Memory B cell (primary cell): ENCODE results near the gene KRTAP4-8.
A peak's percentile ranks its signal among the peaks of the same experiment; 100 is the strongest.
"Not testable (repeated sequence)": the region's sequence is repeated elsewhere in the genome, so short reads cannot be mapped to it uniquely, and the experiment has no call there.

ENCODE experiments used
- ATAC-seq: fragments of 150-1000 bp; cut with Tn5 transposase; 2 replicates; pipeline ENCODE4 v1.10.0; 2021; ENCODE audit warnings: low read depth, mild to moderate bottlenecking, moderate library complexity
- DNase-seq, 2 donors: peaks; one replicate each; pipeline ENCODE4 v3.0.0; 2022; ENCODE audit warnings: low spot score in 2 of 2
- H3K27ac Mint-ChIP-seq: one replicate; pipeline ENCODE4 v1.8.0; 2022; ENCODE audit warnings: mild to moderate bottlenecking, moderate library complexity, mixed read lengths
- H3K27me3 Mint-ChIP-seq: one replicate; pipeline ENCODE4 v1.8.0; 2022; ENCODE audit warnings: mixed read lengths
- H3K36me3 Mint-ChIP-seq: one replicate; pipeline ENCODE4 v1.8.0; 2022; ENCODE audit warnings: mild to moderate bottlenecking, mixed read lengths
- H3K4me1 Mint-ChIP-seq: one replicate; pipeline ENCODE4 v1.8.0; 2022; ENCODE audit warnings: mixed read lengths
- H3K4me3 Mint-ChIP-seq: one replicate; pipeline ENCODE4 v1.8.0; 2022; ENCODE audit warnings: mild to moderate bottlenecking, moderate library complexity, mixed read lengths
- H3K9me3 Mint-ChIP-seq: one replicate; pipeline ENCODE4 v1.8.0; 2022; ENCODE audit warnings: mixed read lengths

KRTAP4-8 gene

DNA sequence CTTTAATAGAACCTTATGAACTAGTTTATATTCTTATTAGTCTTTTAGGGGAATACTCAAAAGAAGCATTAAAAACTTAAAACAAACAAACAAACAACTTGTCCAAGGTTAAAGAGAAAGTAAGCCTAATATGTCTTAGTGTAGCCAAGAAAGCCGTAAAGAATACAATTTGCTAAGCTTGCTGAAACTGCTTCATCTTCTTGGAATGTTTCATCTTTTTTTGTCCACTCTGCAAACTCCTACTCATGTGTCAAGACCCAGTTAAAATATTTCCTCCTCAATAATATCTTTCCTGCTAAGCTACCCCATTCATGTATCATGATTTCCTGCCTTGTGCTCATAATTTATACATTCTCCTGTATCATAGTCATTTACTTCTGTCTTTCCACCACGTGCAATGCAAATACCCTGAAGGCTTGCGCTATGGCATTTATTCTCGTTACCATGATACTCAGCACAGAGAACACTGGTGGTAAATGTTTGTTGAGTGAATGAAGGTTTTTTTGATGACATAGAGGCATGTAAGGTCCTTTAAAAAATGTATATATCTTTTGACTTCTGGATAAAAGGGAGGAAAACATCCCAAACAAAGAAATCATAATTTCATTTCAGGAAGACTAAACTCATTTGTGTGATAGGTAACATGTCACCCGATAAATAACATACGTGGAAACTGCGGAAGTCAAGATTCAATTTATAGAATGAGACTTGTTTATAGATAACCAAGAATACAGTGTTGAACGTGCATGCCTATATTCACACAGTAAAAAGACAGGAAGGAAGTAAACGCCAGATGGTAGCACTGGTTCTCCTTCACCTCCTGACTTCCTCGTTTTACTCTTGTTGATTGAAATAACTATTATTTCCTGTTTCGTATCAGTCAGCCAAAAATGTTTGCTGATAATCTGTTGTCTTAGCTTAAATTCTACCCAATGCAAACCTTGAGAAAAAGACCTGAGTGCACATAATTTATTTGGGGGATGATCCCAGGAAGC is 22.1 kb upstream of the KRTAP4-8 start:
- H3K27ac Mint-ChIP-seq = peak overlapping the region; percentile 87
- ATAC-seq = peak; percentile 79

GRCh38 chr17:41118721-41119120 is 20.8 kb upstream of the KRTAP4-8 start:
- H3K27ac Mint-ChIP-seq = no peak overlapping the region
- ATAC-seq = no peak

More for the DNA sequence above, 22.1 kb upstream of the KRTAP4-8 start:
- Mint-ChIP-seq H3K4me3 (peak overlapping the region; percentile 69), H3K27me3 (peaks cover 12% of the 10 kb centered on the region), H3K4me1 (peaks cover 29% of the 10 kb centered on the region)
- not testable (repeated sequence) for H3K36me3 Mint-ChIP-seq, H3K9me3 Mint-ChIP-seq
- peak in 1 of 2 donors; percentile 16 for DNase-seq

DNA sequence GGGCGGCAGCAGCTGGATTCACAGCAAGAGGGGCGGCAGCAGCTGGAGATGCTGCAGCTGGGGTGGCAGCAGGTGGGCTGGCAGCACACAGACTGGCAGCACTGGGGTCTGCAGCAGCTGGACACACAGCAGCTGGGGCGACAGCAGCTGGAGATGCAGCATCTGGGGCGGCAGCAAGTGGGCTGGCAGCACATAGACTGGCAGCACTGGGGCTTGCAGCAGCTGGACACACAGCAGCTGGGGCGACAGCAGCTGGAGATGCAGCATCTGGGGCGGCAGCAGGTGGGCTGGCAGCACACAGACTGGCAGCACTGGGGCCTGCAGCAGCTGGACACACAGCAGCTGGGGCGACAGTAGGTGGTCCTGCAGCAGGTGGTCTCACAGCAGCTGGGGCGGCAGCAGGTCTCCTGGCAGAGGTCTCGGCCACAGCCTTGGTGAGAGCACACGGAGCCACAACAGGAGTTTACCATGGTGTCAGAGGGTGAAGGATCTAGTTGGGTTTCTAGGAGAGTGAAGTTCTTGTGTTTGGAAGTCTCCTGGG is 20.0 kb upstream of the KRTAP4-8 start, which contains the start of gene KRTAP4-11:
Gene KRTAP4-11, minus strand, starts transcription at position 528 of the 541 bp plus-strand sequence. Its CDS starts 58 bp downstream, at position 470.
- H3K36me3 Mint-ChIP-seq, H3K4me3 Mint-ChIP-seq, ATAC-seq, H3K27me3 Mint-ChIP-seq, DNase-seq, H3K9me3 Mint-ChIP-seq: not testable (repeated sequence)
- Mint-ChIP-seq H3K4me1 (peaks cover 24% of the 10 kb centered on the region), H3K27ac (peak within 1 kb of the TSS; percentile 29)

More at GRCh38 chr17:41118721-41119120, 20.8 kb upstream of the KRTAP4-8 start:
- no peak for DNase-seq
- Mint-ChIP-seq H3K4me1 (peaks cover 29% of the 10 kb centered on the region), H3K9me3 (peaks cover 5% of the 10 kb centered on the region), H3K27me3 (peaks cover 12% of the 10 kb centered on the region), H3K36me3 (peaks cover 2% of the 10 kb centered on the region), H3K4me3 (no peak overlapping the region)

DNA sequence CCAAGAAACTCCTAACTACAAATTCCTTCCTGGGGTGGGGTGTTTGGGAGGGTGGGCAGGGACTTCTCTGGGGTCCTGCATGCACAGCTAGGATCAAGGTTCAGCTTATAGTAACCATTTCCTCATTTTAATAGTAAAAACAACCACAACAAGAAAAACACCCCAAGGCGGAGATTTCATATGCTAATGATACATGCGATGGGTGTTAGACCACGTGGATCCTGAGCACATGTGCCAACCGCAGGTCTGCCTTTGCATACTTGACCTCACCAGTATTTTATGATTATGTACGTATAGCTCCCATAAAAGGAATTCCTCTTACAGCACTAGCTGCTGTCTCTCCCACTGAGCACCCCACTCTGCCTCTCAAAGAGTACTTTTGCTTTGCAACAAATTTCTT is 18.4 kb upstream of the KRTAP4-8 start:
- peaks cover 3% of the 10 kb centered on the region for H3K36me3 Mint-ChIP-seq
- peak in 1 of 2 donors; percentile 15 for DNase-seq
- H3K4me1 Mint-ChIP-seq = peaks cover 24% of the 10 kb centered on the region
- H3K4me3 Mint-ChIP-seq = no peak overlapping the region
- peaks cover 4% of the 10 kb centered on the region for H3K9me3 Mint-ChIP-seq
- H3K27ac Mint-ChIP-seq = no peak overlapping the region
- peaks cover 7% of the 10 kb centered on the region for H3K27me3 Mint-ChIP-seq
- peak; percentile 77 for ATAC-seq

DNA sequence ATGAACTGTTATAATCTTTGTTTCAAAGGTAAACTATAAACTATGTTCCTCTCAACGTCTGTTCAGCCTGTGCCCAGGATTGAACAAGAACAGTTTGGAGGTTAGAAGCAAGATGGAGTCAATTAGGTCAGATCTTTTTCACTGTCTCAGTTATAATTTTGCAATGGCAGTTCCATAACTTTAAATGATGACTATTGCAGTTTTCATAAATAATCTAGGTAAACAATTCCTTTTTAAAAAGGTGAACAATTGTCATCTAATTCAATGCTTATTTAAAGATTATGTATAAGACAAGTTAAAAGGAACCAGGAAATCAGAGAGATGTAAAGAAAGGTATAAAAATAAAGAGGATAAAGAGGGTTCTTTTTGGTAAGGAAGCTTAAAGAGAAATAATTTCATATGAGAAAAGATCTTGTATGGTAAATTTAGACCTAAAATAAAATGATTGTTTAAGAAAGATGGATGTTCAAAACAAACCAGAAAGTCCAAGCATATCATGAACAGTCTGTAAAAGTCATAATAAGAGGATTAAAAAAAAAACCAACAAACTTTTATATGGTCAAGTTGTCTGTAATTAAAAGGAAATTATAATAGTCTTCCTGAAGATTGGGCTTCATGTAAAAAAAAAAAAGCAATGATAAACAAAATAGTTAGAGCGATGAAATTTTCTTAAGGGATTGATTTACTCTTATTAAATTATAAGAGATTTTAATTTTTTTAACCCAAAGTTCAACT is 13.4 kb upstream of the KRTAP4-8 start:
- H3K36me3 Mint-ChIP-seq = peaks cover 2% of the 10 kb centered on the region
- no peak overlapping the region for H3K27ac Mint-ChIP-seq
- H3K4me3 Mint-ChIP-seq = no peak overlapping the region
- H3K4me1 Mint-ChIP-seq = peaks cover 11% of the 10 kb centered on the region
- H3K9me3 Mint-ChIP-seq = peaks cover 3% of the 10 kb centered on the region
- ATAC-seq (no peak), DNase-seq (no peak)
- no peaks in the 10 kb centered on the region for H3K27me3 Mint-ChIP-seq

DNA sequence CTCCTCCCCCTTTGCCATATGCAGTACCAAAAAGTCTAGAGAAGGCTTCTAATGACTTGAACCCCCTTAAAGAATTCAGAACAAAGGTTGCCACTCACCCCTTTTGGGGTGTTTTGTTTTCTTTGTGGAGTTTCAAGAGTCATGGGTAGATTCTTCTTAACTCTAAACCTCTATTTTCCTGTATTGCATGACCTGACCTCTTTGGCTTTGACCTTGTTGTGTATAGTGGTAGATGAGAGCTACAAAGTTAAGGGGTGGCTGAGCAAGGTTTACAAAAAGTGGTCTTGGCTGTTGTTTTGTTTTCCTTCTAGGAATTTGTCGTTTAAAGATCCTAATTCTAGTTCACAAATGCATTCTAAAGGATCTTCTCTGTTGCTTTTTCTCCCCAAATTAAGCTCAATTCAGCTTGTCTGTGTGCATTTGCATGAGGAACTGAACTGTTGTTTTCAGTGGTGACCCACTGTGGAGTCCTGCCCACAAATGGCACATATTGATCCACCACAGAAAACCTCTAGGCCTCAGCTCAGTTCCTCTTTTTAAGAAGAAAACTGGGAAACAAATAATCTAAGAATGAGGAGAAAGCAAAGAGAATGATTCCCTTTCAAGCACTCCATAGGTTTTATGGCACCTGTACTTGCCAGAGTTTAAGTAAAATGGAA is 10.9 kb upstream of the KRTAP4-8 start:
- not testable (repeated sequence) for H3K9me3 Mint-ChIP-seq, H3K36me3 Mint-ChIP-seq, H3K27me3 Mint-ChIP-seq, DNase-seq, H3K4me1 Mint-ChIP-seq
- Mint-ChIP-seq H3K4me3 (peak overlapping the region; percentile 50), H3K27ac (peak overlapping the region; percentile 4)
- ATAC-seq = peak; percentile 64

DNA sequence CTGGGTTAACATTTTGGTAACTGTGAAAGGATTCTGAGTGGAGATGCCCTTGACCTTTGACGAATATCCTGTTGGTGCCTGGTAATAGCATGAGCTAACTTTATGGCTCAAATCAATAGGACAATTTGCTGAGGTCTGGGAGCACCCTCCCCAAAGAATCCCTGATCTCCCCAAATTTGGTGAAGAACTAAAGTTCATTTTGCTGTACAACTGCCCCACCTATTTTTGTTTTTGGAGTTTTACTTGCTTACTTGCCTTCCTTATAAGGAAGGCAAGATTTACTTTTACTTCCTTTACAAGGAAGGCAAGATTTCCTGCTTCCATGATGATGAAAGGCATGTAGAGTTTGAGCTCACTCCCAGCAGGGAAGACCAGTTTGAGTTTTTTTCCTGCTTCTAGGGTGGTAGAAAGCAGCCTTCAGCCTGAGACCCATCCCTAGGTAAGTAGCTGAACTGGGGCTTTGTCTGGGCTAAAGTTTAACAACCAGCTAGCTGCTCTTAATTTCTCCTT is 10.1 kb upstream of the KRTAP4-8 start:
- DNase-seq = no peak
- Mint-ChIP-seq H3K9me3 (peaks cover 3% of the 10 kb centered on the region), H3K27me3 (peaks cover 5% of the 10 kb centered on the region), H3K4me3 (peak overlapping the region; percentile 3), H3K27ac (no peak overlapping the region), H3K4me1 (peaks cover 8% of the 10 kb centered on the region), H3K36me3 (peaks cover 2% of the 10 kb centered on the region)
- no peak for ATAC-seq

GRCh38 chr17:41105347-41105746 is 7.4 kb upstream of the KRTAP4-8 start, which contains the start of gene KRTAP4-9:
Gene KRTAP4-9, plus strand, starts transcription at chr17:41105389. Its CDS starts 0 bp downstream, at chr17:41105389.
- not testable (repeated sequence) for H3K9me3 Mint-ChIP-seq, ATAC-seq, H3K4me1 Mint-ChIP-seq, H3K4me3 Mint-ChIP-seq, DNase-seq, H3K27me3 Mint-ChIP-seq, H3K27ac Mint-ChIP-seq, H3K36me3 Mint-ChIP-seq

DNA sequence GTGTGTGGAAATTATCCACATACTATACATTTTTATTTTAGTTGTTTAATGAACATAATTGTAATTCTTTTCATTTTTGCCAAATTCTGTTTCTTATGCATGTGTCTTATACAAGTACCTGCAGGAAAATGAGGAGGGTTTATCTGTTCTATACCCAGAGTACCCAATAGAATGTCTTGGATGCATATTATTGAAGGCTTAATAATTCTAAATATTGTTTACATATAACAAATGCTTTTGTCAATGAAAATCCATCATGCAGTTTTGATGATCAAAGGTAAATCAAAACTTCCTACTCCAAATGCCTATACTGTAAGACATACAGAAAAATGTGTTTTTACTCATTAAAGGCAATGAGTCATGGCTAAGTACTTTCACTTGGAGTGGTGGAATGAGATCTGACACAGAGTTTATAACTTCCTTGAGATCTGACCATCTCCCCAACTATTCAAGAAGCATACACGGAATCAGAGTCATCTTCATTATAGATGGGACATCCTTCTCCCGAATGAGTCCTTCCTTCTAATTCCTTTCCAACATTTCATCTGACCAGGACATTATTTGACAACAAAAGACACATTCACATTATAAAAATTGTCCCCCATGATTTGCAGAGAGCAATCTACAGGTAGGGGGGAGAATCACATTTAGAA is 6.6 kb upstream of the KRTAP4-8 start:
- DNase-seq, H3K27ac Mint-ChIP-seq, H3K9me3 Mint-ChIP-seq, H3K36me3 Mint-ChIP-seq, ATAC-seq, H3K27me3 Mint-ChIP-seq, H3K4me3 Mint-ChIP-seq: not testable (repeated sequence)
- peaks cover 12% of the 10 kb centered on the region for H3K4me1 Mint-ChIP-seq

GRCh38 chr17:41103896-41104295 is 6.0 kb upstream of the KRTAP4-8 start:
- H3K4me1 Mint-ChIP-seq = peaks cover 10% of the 10 kb centered on the region
- peaks cover 5% of the 10 kb centered on the region for H3K27me3 Mint-ChIP-seq
- no peaks in the 10 kb centered on the region for H3K9me3 Mint-ChIP-seq
- H3K36me3 Mint-ChIP-seq = no peaks in the 10 kb centered on the region
- no peak overlapping the region for H3K27ac Mint-ChIP-seq
- H3K4me3 Mint-ChIP-seq = no peak overlapping the region
- DNase-seq = no peak
- ATAC-seq = no peak

DNA sequence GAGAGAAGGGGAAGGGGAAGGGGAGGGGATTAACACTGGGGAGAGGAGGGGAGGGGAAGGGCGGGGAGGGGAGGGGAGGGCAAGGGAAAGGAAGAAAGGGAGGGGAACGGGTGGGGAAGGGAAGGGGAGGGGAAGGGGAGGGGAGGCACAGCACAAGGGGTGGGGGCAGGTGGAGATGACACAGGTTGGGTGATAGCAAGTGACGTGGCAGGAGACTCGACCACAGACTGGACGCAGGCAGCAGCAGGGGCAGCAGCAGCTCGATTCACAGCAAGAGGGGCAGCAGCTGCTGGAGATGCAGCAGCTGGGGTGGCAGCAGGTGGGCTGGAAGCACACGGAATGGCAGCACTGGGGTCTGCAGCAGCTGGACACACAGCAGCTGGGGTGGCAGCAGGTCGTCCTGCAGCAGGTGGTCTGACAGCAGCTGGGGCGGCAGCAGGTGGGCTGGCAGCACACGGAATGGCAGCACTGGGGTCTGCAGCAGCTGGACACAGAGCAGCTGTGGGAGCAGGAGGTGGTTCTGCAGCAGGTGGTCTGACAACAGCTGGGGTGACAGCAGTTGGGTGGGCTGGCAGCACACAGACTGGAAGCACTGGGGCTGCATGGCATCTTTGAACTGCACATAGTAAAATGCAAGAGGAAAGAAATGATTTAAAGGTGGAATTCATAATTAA is 3.8 kb upstream of the KRTAP4-8 start, which contains the start of gene KRTAP4-16:
Gene KRTAP4-16, minus strand, starts transcription at position 624 of the 674 bp plus-strand sequence. Its CDS starts 0 bp downstream, at position 624.
- no peak for ATAC-seq
- no peaks in the 10 kb centered on the region for H3K36me3 Mint-ChIP-seq
- peaks cover 4% of the 10 kb centered on the region for H3K4me1 Mint-ChIP-seq
- DNase-seq = no peak
- H3K27ac Mint-ChIP-seq = no peak within 1 kb of the TSS
- no peak within 1 kb of the TSS for H3K4me3 Mint-ChIP-seq
- H3K9me3 Mint-ChIP-seq = no peaks in the 10 kb centered on the region
- H3K27me3 Mint-ChIP-seq = peaks cover 18% of the 10 kb centered on the region

- DNase-seq, H3K27ac Mint-ChIP-seq, H3K9me3 Mint-ChIP-seq, H3K4me1 Mint-ChIP-seq, H3K36me3 Mint-ChIP-seq, H3K4me3 Mint-ChIP-seq: not testable (repeated sequence)
- ATAC-seq = peak; percentile 69
- peaks cover 17% of the 10 kb centered on the region for H3K27me3 Mint-ChIP-seq
These were observed 1.9 kb upstream of the KRTAP4-8 start for GRCh38 chr17:41099682-41100480.
